GM12878 (cell line): ENCODE results near the gene C5. TPM values are rescaled to one million over a fixed set of nuclear protein-coding genes. Genes with fewer than 3 reads are reported as not detected.

Experiments used
- ATF2 ChIP-seq: IDR thresholded peaks from 2 replicates; pipeline ENCODE4 v1.6.1; 2012; ENCODE audit warnings: low read length, inconsistent platforms
- CBX5 ChIP-seq: sonication (generic); IDR thresholded peaks from 2 replicates; pipeline ENCODE4 v1.6.1; 2016; ENCODE audit warnings: low read depth, moderate library complexity, mild to moderate bottlenecking, inconsistent platforms
- EED ChIP-seq: sonication (generic); IDR thresholded peaks from 2 replicates; pipeline ENCODE4 v1.6.1; 2016; ENCODE audit warnings: antibody characterized with exemption, low read depth
- EP300 ChIP-seq, 2 experiments: fragments of 150-350 bp in 1 of 2; IDR thresholded peaks; 2 replicates each; pipeline ENCODE4 v1.6.1; 2011 to 2012; ENCODE audit warnings: low read depth in 2 of 2, low read length in 2 of 2, borderline replicate concordance in 1 of 2, improper control_type of control experiment in 1 of 2, inconsistent platforms in 1 of 2; ENCODE audit not compliant: control insufficient read depth in 1 of 2
- HCFC1 ChIP-seq: fragments of 150-350 bp; IDR thresholded peaks from 2 replicates; pipeline ENCODE4 v1.6.1; 2014; ENCODE audit warnings: low read length
- MTA3 ChIP-seq: IDR thresholded peaks from 2 replicates; pipeline ENCODE4 v1.6.1; 2012; ENCODE audit warnings: low read length, inconsistent platforms, borderline replicate concordance
- NFYA ChIP-seq: IDR thresholded peaks from 2 replicates; pipeline ENCODE4 v1.6.1; 2011; ENCODE audit warnings: low read depth, mild to moderate bottlenecking, low read length, improper control_type of control experiment, borderline replicate concordance
- NR2F1 ChIP-seq: fragments of 450-650 bp; conservative IDR thresholded peaks from 2 replicates; pipeline ENCODE4 v1.6.1; 2017; ENCODE audit warnings: mild to moderate bottlenecking
- PKNOX1 ChIP-seq: fragments of 450-650 bp; IDR thresholded peaks from 2 replicates; pipeline ENCODE4 v1.6.1; 2016; ENCODE audit warnings: mild to moderate bottlenecking
- RB1 ChIP-seq: fragments of 450-650 bp; formaldehyde crosslinking; IDR thresholded peaks from 2 replicates; pipeline ENCODE4 v1.6.1; 2017; ENCODE audit warnings: mild to moderate bottlenecking, borderline replicate concordance
- SMAD1 ChIP-seq: fragments of 450-650 bp; IDR thresholded peaks from 2 replicates; pipeline ENCODE4 v1.6.1; 2018; ENCODE audit warnings: mild to moderate bottlenecking, low read depth; ENCODE audit not compliant: partially characterized antibody
- WRNIP1 ChIP-seq: IDR thresholded peaks from 2 replicates; pipeline ENCODE4 v1.6.1; 2011; ENCODE audit warnings: low read depth, low read length, improper control_type of control experiment, borderline replicate concordance
- ZNF207 ChIP-seq: fragments of 450-650 bp; IDR thresholded peaks from 2 replicates; pipeline ENCODE4 v1.6.1; 2014; ENCODE audit warnings: antibody characterized with exemption, mild to moderate bottlenecking, borderline replicate concordance
- ZNF217 ChIP-seq: fragments of 450-650 bp; IDR thresholded peaks from 2 replicates; pipeline ENCODE4 v1.6.1; 2017; ENCODE audit warnings: antibody characterized with exemption, mild to moderate bottlenecking
- ZNF274 ChIP-seq: IDR thresholded peaks from one replicate; pipeline ENCODE4 v1.8.0; 2011; ENCODE audit not compliant: insufficient read length, insufficient read depth
- ZNF384 ChIP-seq: IDR thresholded peaks from 2 replicates; pipeline ENCODE4 v1.6.1; 2012; ENCODE audit warnings: low read depth, mild to moderate bottlenecking, low read length, improper control_type of control experiment, borderline replicate concordance
- ZNF622 ChIP-seq: fragments of 450-650 bp; IDR thresholded peaks from 2 replicates; pipeline ENCODE4 v1.6.1; 2017; ENCODE audit warnings: mild to moderate bottlenecking, inconsistent platforms
- ZSCAN29 ChIP-seq: fragments of 450-650 bp; IDR thresholded peaks from 2 replicates; pipeline ENCODE4 v1.6.1; 2017; ENCODE audit warnings: mild to moderate bottlenecking, moderate library complexity
- polyA plus RNA-seq, 11 experiments: library from polyadenylated mRNA; depleted of rRNA in 4 of 11; unstranded in 6 of 11; stranded (reverse) in 5 of 11; fragments of >200 nt; fragmentation: Nextera tagmentation in 4 of 11; fragmentation: Illumina TruSeq in 1 of 11; extraction: Ambion mirVana in 4 of 11; extraction: Trizol in 1 of 11; gene quantifications; 1 replicate in 1 of 11; 2 replicates in 10 of 11; pipeline versions ENCODE4 v1.2.1 to v1.2.3, GENCODE V29; 2011 to 2016; ENCODE audit warnings: inconsistent platforms in 2 of 11, missing spikeins in 2 of 11, low read depth in 1 of 11
- total RNA-seq, 4 experiments: library from RNA; depleted of rRNA in 3 of 4; stranded (reverse); fragments of >200 nt in 3 of 4; fragmentation: Illumina TruSeq in 1 of 4; extraction: Trizol in 1 of 4; gene quantifications; 2 replicates each; pipeline versions ENCODE4 v1.2.1 to v1.2.3, GENCODE V29; 2013 to 2021
- TF ChIP-seq, protein P1 (sequence below): fragments of 450-650 bp; IDR thresholded peaks from 2 replicates; pipeline ENCODE4 v1.6.1; 2017; ENCODE audit warnings: antibody characterized with exemption, mild to moderate bottlenecking, moderate library complexity
- TF ChIP-seq, protein P2 (sequence below): fragments of 150-350 bp; IDR thresholded peaks from 2 replicates; pipeline ENCODE4 v1.6.1; 2014; ENCODE audit warnings: mild to moderate bottlenecking, low read depth, low read length

The C5 gene
- total and polyA plus RNA-seq, 10 of the 15 experiments (the other 5 are each of a cell fraction or from before 2014, with no cell fraction given), result 0.39 to 2.2 (median 1.2) TPM

GRCh38 chr9:120925535-120926396 is 124.3 kb downstream of the C5 start (continued):
- TF ChIP-seq, protein P1, sequence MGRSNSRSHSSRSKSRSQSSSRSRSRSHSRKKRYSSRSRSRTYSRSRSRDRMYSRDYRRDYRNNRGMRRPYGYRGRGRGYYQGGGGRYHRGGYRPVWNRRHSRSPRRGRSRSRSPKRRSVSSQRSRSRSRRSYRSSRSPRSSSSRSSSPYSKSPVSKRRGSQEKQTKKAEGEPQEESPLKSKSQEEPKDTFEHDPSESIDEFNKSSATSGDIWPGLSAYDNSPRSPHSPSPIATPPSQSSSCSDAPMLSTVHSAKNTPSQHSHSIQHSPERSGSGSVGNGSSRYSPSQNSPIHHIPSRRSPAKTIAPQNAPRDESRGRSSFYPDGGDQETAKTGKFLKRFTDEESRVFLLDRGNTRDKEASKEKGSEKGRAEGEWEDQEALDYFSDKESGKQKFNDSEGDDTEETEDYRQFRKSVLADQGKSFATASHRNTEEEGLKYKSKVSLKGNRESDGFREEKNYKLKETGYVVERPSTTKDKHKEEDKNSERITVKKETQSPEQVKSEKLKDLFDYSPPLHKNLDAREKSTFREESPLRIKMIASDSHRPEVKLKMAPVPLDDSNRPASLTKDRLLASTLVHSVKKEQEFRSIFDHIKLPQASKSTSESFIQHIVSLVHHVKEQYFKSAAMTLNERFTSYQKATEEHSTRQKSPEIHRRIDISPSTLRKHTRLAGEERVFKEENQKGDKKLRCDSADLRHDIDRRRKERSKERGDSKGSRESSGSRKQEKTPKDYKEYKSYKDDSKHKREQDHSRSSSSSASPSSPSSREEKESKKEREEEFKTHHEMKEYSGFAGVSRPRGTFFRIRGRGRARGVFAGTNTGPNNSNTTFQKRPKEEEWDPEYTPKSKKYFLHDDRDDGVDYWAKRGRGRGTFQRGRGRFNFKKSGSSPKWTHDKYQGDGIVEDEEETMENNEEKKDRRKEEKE, result 0 out of 2 replicates have a peak, but pooled peaks have one; percentile 5
- TF ChIP-seq SMAD1, result peak; percentile 92
- no peak for TF ChIP-seq NFYA
- TF ChIP-seq ZNF207, result no peak
- TF ChIP-seq NR2F1, result no peak
- TF ChIP-seq, protein P2, sequence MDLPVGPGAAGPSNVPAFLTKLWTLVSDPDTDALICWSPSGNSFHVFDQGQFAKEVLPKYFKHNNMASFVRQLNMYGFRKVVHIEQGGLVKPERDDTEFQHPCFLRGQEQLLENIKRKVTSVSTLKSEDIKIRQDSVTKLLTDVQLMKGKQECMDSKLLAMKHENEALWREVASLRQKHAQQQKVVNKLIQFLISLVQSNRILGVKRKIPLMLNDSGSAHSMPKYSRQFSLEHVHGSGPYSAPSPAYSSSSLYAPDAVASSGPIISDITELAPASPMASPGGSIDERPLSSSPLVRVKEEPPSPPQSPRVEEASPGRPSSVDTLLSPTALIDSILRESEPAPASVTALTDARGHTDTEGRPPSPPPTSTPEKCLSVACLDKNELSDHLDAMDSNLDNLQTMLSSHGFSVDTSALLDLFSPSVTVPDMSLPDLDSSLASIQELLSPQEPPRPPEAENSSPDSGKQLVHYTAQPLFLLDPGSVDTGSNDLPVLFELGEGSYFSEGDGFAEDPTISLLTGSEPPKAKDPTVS, result no peak
- TF ChIP-seq EED, result peak; percentile 70; the same call in 1 of the 2 replicates
- TF ChIP-seq ATF2, result no peak
- TF ChIP-seq WRNIP1, result no peak; the same call in 1 of the 2 replicates
- no peak for TF ChIP-seq MTA3
- no peak for TF ChIP-seq RB1
- no peak for TF ChIP-seq CBX5
- no peak for TF ChIP-seq ZNF274
- TF ChIP-seq HCFC1, result 0 out of 2 replicates have a peak, but pooled peaks have one; percentile 12
- peak; percentile 61; a peak in 2 of 4 replicates for TF ChIP-seq EP300 (IDR thresholded peaks at IDR 0.05; ENCODE audit: borderline replicate concordance in 1 of 2, control insufficient read depth in 1 of 2, low read depth in 2 of 2, low read length in 2 of 2)
- peak; percentile 93 for TF ChIP-seq ZNF384
- TF ChIP-seq ZNF622, result no peak
- TF ChIP-seq PKNOX1, result peak; percentile 60
- no peak for TF ChIP-seq ZNF217
- TF ChIP-seq ZSCAN29, result no peak
